ENCODE measurements around the gene DDX28. TPM values are rescaled to one million over a fixed set of nuclear protein-coding genes. Genes with fewer than 3 reads are reported as not detected.

DDX28 gene
- total and polyA plus RNA-seq, 2 of the 8 experiments (the other 6 are each of a cell fraction or from before 2014, with no cell fraction given), result 16.8 to 28.1 TPM

DNA sequence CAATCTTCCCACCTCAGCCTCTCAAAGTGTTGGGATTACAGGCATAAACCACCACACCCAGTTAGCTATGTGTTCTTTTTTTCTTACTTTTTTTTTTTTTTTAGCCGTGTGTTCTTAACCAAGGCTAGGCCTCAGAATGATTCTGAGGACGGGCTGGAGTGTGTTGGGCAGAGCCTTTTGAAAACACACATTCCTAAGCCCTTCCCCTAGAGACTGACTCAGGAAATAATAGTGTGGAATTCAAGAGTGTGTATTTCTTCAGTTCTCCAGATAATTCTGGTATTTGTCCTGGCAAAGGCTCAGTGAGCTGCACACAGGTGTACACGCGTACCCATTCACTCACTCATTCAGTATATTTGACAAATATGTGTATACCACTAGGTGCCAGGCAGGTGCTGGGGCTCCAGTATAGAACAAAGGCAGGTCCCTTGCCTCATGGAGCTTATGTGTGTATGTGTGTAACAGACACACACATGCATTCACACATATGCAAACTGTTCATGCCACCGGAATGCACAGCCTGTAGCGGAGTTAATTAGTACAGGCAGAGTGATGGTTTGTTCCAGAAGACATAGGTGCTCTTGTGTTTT lies 42.8 kb upstream of the DDX28 start:
- Histone ChIP-seq H3K27me3 (replicated peaks in 1 of 4; ENCODE audit: control insufficient read depth in 3 of 4, extremely low read depth in 1 of 4, insufficient read depth in 3 of 4, low read length in 3 of 4) (no peaks in the 10 kb centered on the region; a peak in 1 of 7 replicates), H3K4me3 (ENCODE audit: extremely low read depth in 1 of 4, insufficient read depth in 2 of 4, low read depth in 3 of 4, low read length in 4 of 4) (no peak overlapping the region), H2BK5ac (ENCODE audit: low read depth, low read length) (no peak overlapping the region), H3K79me2 (ENCODE audit: control insufficient read depth in 1 of 2, insufficient read depth in 2 of 2, low read length in 2 of 2) (no peaks in the 10 kb centered on the region), H3K79me1 (ENCODE audit: low read depth, low read length) (no peaks in the 10 kb centered on the region), H2BK120ac (replicated peaks; ENCODE audit: low read depth, low read length) (no peak overlapping the region), H2BK20ac (ENCODE audit: low read length) (no peak overlapping the region), H4K91ac (replicated peaks; ENCODE audit: insufficient read length, low read length) (no peak overlapping the region), H3K56ac (replicated peaks; ENCODE audit: insufficient read length, low read depth, low read length) (no peak overlapping the region), H3K4ac (replicated peaks; ENCODE audit: insufficient read length, low read depth, low read length) (no peak overlapping the region), H3K4me1 (replicated peaks in 1 of 4; ENCODE audit: control insufficient read depth in 3 of 4, insufficient read depth in 4 of 4, low read length in 3 of 4) (no peaks in the 10 kb centered on the region), H3K23ac (ENCODE audit: insufficient read length) (no peak overlapping the region), H3K4me2 (ENCODE audit: insufficient read depth in 1 of 2, low read depth in 2 of 2, low read length in 2 of 2) (no peak overlapping the region), H2BK15ac (ENCODE audit: low read length) (no peak overlapping the region), H2AK5ac (ENCODE audit: low read depth, low read length) (no peak overlapping the region), H2BK12ac (ENCODE audit: low read depth, low read length) (no peak overlapping the region), H4K5ac (ENCODE audit: insufficient read length, low read depth, low read length) (no peak overlapping the region), H3K9ac (replicated peaks in 1 of 4; ENCODE audit: extremely low read depth in 1 of 4, low read depth in 3 of 4, low read length in 3 of 4) (no peak overlapping the region), H4K20me1 (replicated peaks in 1 of 2; ENCODE audit: control insufficient read depth in 1 of 2, insufficient read depth in 2 of 2, low read length in 2 of 2) (peaks cover 0 to 4% of the 10 kb centered on the region in 2 experiments), H3K23me2 (ENCODE audit: low read depth, low read length) (no peaks in the 10 kb centered on the region), H3K36me3 (ENCODE audit: control insufficient read depth in 2 of 4, insufficient read depth in 4 of 4, low read length in 3 of 4) (peaks cover 2 to 22% (median 11%) of the 10 kb centered on the region in 4 experiments), H4K8ac (ENCODE audit: extremely low read depth, insufficient read depth, low read length) (no peak overlapping the region), H3K14ac (ENCODE audit: insufficient read length) (no peak overlapping the region), H2AFZ (ENCODE audit: low read length) (no peak overlapping the region), H3K18ac (ENCODE audit: extremely low read depth, low read length) (no peak overlapping the region), H3K9me3 (ENCODE audit: insufficient read depth in 2 of 2, low read depth in 1 of 2, low read length in 1 of 2) (no peaks in the 10 kb centered on the region), H3K27ac (ENCODE audit: low read depth, low read length) (no peak overlapping the region)
- 92% methylated on average over 6 of the region's 6 CpGs; no CpG with 5 or more reads in 1 of the 2 experiments for WGBS, 2 experiments (ENCODE audit: extremely low coverage in 1 of 2, insufficient coverage in 1 of 2, insufficient read length in 1 of 2, insufficient replicate concordance in 2 of 2, low coverage in 1 of 2, low lambda C conversion rate in 2 of 2, missing lambda C conversion rate in 1 of 2)
- ChIA-PET CTCF (ENCODE audit: partially characterized antibody) (interaction anchor here (0.6 to 4.1 kb wide), 18 partner anchors 8 to 171 kb away, joined by 3 to 26 read pairs (median 4); partner anchors contain the start of genes DPEP2 and DUS2), POLR2A (ENCODE audit: partially characterized antibody) (interaction anchor here (1.4 to 2.0 kb wide), 3 partner anchors 11 to 124 kb away, joined by 3 to 6 read pairs (median 4); partner anchors contain the start of gene NFATC3)
- no peak for DNase-seq (ENCODE audit: low read depth in 1 of 2, low spot score in 2 of 2)
- no peak for FAIRE-seq
- no peak for TF ChIP-seq SP2 (IDR thresholded peaks at IDR 0.05; ENCODE audit: low read length)
- TF ChIP-seq HDAC6 (IDR thresholded peaks at IDR 0.05; ENCODE audit: low read depth, low read length), result no peak
- no peak for TF ChIP-seq RNF2 (IDR thresholded peaks at IDR 0.05; ENCODE audit: borderline replicate concordance, low read depth, low read length, missing control alignments, poor library complexity, severe bottlenecking)
